ENCODE data around the gene PIP5K1B. TPM values are rescaled to one million over a fixed set of nuclear protein-coding genes. Genes with fewer than 3 reads are reported as not detected.

PIP5K1B gene
- total RNA-seq, 1 donor from 2014 or later: 27.1 TPM

DNA sequence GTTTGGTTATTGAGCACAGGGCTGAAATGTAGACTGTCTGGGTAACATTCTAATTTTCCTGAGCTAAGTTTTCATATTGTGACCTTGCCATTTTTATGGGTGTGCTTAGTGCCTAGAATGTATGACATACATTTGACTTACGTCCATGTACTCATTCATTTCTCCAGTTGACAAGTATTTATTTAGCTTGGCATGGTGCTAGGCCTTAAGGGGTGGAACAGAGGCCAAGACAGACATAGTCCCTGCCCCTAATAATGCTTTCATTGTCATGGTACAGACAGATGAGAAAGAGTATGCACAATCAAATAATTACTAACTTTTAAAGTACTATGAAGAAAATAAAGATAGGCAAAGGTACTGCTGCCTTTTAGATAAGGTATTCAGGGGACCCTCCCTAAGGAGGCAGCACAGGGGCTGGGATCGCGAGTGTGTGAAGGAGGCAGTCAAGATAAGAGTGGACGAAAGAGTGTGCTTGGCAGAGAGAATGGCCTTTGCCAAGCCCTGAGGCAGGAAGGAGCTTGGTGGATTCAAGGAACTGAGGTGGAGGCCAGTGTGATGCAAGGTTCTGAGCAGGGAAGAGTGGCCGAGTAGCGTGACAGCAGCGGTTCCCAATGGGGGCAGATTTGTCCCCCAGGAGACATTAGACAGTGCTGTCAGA, 128.0 kb downstream of the PIP5K1B start:
- DNase-seq (ENCODE audit: low spot score): no peak
- intact Hi-C loops (cut with DNase I): no loop called here

DNA sequence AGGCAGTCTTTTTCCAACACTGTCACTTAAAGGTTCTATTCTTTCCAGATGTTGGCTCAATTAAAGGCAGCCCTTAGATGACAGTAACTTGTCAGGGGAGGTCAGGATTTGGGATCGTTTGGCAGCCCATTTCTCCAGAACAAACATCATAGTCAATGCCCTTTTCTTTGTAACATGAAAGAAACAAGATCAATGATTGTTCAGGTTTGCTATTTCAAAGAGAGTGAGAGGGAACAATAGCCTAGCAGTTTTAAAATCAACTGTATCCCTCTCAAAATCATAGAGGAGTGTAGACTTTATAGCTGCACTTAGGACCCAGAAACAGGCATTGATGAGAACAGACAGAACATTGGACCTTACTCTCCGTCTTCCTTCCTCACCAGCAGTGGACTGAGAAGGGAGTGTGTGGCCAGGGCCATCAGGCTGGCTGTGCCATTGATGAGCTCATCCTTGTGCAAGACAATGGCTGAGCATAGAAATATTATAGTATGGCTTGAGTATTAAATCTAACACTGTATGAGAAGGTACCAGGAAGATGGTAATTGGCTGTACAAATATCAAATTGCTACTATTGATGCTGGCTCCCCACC, 130.0 kb downstream of the PIP5K1B start:
- intact Hi-C loops (cut with DNase I): loop anchor here (5.0 kb wide), 1 partner anchor 128 kb away; the partner anchor contains the start of gene PIP5K1B

GRCh38 chr9:68836788-68837187, 131.7 kb downstream of the PIP5K1B start:
- DNase-seq (ENCODE audit: low spot score): no peak
- intact Hi-C loops (cut with DNase I): loop anchor here (5.0 kb wide), 1 partner anchor 129 kb away; the partner anchor contains the start of gene PIP5K1B

More for the DNA sequence above, 130.0 kb downstream of the PIP5K1B start:
- DNase-seq (ENCODE audit: low spot score): no peak

- intact Hi-C loops (cut with DNase I): loop anchor here (5.0 kb wide), 1 partner anchor 131 kb away; the partner anchor contains the start of gene PIP5K1B
- no peak for DNase-seq (ENCODE audit: low spot score)
Observed at GRCh38 chr9:68838245-68838644, 133.2 kb downstream of the PIP5K1B start.

GRCh38 chr9:68841276-68842052, 136.4 kb downstream of the PIP5K1B start:
- intact Hi-C loops (cut with DNase I): no loop called here
- no peak for DNase-seq (ENCODE audit: low spot score)

DNA sequence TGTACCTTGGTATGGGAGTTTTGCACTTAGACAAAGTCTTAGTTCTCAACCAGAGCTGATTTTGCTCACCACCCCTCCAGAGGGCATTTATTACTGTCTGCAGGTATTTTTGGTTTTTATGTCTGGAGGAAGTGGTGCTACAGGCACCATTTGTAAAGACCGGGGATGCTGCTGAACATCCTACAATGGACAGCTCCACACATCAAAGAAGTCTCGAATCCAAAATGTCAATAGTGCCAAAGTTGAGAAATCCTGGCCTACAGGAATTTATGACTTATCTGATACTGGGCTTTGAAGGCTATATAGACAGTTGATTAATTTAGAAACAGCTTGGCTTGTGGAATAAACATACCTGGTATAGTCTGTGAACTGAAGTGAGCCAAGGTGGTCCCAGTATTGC, 137.5 kb downstream of the PIP5K1B start:
- intact Hi-C loops (cut with DNase I): no loop called here
- DNase-seq (ENCODE audit: low spot score): no peak

GRCh38 chr9:68843239-68843638, 138.2 kb downstream of the PIP5K1B start:
- intact Hi-C loops (cut with DNase I): no loop called here
- DNase-seq (ENCODE audit: low spot score): no peak

DNA sequence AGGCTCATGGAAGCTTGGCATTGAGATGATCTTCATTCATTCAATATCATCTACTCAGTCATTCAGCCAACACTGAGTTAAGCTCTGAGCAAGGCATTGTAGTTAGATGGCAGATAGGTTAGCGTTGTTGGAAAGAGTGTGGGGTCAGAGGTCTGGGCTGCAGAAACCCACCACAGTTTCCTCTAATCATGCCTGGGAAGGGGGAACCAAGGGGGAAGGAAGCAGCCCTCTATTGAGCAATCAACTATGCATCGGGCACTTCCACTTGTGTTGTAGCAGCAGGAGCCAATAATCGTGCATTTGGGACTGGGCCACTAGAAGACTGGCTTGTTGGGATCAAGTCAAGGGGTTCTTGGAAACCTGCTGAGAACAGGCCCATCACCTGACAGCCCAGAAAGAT, 139.1 kb downstream of the PIP5K1B start:
- peak; percentile 81 for DNase-seq (ENCODE audit: low spot score)

DNA sequence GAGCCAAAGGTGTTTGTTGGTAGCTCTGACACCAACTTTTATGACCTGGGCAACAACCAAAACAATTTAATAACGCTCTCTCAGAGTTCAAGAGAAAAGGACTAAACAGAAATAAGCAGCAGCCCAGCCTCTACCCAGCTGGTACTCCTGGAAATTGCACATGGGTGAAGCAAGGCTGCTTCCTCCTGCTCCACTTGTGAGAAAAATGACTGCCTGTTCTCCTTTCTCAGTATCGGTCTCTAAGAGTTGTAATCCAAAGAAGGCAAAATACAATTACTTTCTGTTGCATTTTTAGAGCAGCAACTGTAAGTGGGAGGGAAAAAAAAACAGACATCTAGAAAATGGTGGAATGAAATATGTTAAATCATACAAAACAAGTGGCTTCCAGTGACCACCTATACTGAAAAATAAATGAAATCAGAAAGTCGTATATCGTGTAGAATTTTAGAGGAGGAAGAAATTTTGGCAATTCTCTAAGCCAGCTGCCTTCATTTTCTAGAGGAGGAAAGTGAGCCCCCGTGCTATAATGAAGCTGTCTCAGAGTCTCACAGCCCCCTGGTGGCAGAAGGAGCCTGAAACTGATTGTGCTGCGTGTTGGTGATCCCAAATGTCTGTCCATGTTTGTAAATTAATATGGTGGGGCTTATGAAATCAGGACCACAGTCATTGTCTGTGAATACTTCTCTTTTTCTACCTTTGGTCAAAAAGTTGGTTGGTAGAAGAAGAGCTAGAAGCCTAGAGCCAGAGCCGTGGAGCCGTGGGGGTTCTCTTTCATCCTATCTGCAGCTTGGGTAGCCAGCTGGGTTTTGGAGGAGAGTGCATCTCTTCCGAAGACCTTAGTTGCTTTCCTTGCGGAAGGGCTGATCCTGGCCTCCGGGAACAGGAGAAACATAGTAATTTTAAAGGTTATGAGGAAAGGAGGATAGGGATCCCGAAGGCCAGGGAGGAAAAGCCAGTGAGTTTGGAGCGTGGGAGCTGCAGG, 139.9 kb downstream of the PIP5K1B start:
- no peak for DNase-seq (ENCODE audit: low spot score)
- intact Hi-C loops (cut with DNase I): no loop called here

More for the DNA sequence above, 139.1 kb downstream of the PIP5K1B start:
- intact Hi-C loops (cut with DNase I): no loop called here

DNA sequence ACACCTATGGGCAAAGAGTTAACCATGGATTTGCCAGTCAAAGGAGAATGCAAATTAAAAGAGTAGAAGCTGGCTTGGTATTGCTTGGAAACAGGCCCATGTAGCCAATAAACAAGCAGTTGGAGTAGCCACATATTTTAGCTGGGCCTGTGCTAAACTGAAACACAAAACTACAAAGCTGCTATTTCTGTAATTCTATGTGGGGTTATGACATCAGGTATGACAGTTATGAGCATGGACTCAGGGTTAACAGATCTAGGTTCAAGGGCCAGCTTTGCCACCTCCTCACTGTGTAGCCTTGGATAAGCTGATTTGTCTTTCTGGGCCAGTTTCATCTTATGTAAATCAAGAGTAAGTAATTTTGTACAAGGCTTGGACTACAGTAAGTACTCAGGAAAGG, 142.7 kb downstream of the PIP5K1B start:
- intact Hi-C loops (cut with DNase I): no loop called here
- DNase-seq (ENCODE audit: low spot score): no peak

- intact Hi-C loops (cut with DNase I): no loop called here
- DNase-seq (ENCODE audit: low spot score): no peak
Observed at GRCh38 chr9:68851657-68852056, 146.6 kb downstream of the PIP5K1B start.

DNA sequence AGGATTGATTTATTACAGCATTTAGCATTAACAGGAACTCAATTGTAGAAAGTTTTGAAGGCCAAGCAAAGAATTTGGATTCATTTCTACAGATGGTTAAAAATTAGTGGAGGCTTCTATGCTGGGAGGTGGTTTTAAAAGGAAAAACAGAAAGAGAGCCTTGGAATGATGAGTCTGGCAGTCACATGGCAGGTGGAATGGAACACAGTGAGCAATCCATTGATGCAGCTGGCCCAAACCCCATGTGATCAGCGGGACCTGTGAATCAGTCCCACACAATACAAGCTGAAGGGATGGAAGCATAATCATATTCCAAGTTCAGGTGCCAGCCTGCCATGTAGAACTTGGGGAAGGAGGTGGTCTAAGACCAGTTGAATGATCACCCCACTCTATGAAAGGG, 147.9 kb downstream of the PIP5K1B start:
- intact Hi-C loops (cut with DNase I): no loop called here
- DNase-seq (ENCODE audit: low spot score): no peak

GRCh38 chr9:68859347-68859746, 154.3 kb downstream of the PIP5K1B start:
- intact Hi-C loops (cut with DNase I): no loop called here
- DNase-seq (ENCODE audit: low spot score): no peak

- DNase-seq (ENCODE audit: low spot score): no peak
- intact Hi-C loops (cut with DNase I): no loop called here
Observed at GRCh38 chr9:68860419-68860818, 155.4 kb downstream of the PIP5K1B start.

DNA sequence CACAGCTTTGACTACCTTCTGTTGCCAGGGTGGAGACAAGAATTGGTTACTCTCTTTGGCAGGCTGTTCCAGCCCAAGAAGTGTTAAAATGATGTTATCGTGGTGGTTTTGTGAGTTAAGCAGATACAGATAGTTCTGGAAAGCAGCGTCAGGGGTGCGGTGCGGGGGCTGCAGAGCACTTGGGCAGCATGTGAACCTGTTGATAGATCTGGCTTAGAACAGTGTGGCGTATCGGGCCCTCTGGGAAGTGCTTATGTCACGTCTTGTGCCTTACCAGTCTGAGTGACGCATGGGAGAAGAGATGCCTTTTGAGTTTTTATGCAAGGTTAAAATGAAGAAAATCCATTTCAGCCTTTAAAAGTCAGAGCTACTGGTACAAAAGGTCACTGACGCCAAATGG, 156.4 kb downstream of the PIP5K1B start:
- no peak for DNase-seq (ENCODE audit: low spot score)
- intact Hi-C loops (cut with DNase I): no loop called here

DNA sequence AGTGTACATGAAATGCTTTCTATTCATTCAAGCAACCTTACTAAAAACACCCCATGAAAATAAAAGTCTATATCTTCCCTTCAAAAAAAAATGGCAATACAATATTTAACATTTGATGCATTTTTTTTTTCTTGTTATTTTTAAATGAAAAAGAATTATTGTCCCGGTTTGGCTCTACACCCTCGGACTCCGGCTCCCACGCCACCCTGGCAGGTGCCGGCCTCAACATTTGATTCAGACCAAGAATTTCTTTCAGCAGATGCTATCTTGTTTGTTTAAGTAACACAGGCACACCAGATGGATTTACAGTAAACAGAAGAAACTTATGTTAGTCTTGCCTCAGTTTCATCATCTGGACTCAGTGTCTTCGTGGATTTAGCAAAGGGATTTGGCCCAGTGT, 162.0 kb downstream of the PIP5K1B start:
- intact Hi-C loops (cut with DNase I): no loop called here
- no peak for DNase-seq (ENCODE audit: low spot score)

DNA sequence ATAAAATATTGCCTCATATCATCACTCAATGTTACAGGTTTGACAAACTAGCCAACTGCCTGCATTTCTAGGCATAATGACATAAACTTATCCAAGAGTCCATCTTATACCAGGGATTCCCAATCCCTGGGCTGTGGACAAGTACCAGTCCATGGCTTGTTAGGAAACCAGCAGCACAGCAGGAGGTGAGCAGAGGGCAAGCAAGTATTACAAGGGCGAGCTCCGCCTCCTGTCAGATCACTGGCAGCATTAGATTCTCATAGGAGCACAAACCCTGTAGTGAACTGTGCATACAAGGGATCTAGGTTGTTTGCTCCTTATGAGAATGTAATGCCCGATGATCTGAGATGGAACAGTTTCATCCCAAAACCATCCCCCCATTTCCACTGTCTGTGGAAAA, 164.0 kb downstream of the PIP5K1B start:
- DNase-seq (ENCODE audit: low spot score): no peak
- intact Hi-C loops (cut with DNase I): no loop called here

GRCh38 chr9:68870086-68870485, 165.0 kb downstream of the PIP5K1B start:
- intact Hi-C loops (cut with DNase I): loop anchor here (5.0 kb wide), 1 partner anchor 163 kb away; the partner anchor contains the start of gene PIP5K1B
- no peak for DNase-seq (ENCODE audit: low spot score)

DNA sequence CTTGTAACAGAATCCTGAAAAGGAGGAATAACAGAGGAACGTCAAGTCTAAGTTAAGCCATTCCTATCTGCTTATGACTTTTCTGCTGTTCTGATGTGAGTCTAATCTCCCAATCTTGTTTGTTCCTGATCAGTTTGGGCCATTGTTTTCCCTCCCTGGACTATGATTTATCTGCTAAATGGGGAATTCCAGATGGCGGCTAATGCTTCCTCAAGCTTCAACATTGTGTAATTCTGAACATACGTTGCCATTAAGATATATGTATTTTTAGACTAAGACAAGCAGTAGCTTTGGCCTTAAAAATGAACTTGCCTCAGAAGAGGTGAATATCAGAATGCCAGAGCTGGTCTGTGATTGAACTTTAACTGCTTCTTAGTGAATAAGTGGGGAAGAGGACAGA, 166.2 kb downstream of the PIP5K1B start:
- intact Hi-C loops (cut with DNase I): loop anchor here (5.0 kb wide), 1 partner anchor 164 kb away; the partner anchor contains the start of gene PIP5K1B

More for the DNA sequence above, 166.2 kb downstream of the PIP5K1B start:
- DNase-seq (ENCODE audit: low spot score): no peak

Measured in cardiac septum (tissue), 1 donor.